Stimulated activated CD4-positive, alpha-beta T cell treated with anti-CD3 and anti-CD28 coated beads, Interleukin-2, amount 100 ng/mL, for 4 hours (primary cell): ENCODE results near the gene ZNF775.
A peak's percentile ranks its signal among the peaks of the same experiment; 100 is the strongest.

Experiments used
- DNase-seq: peaks from one replicate; pipeline ENCODE4 v3.0.0-alpha.2; 2020; ENCODE audit warnings: low read depth

ZNF775 gene

DNA sequence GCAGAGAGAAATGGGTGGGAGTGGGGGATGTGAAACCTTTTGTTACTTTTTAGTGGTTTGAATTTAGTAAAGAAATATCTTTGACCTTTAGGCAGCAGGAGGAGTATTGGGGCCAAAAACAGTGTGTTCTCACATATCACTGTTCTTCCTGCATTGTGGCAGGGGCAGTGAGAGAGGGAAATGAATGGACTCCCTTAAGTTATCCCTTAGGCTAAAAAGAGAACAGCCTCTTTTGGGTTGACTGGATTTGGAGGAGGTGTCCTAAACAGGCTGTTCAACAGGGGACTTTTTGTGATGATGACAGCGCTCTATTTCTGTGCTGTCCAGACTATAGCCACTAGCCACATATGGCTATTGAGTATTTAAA, 22.3 kb downstream of the ZNF775 start:
- no peak for DNase-seq

- no peak for DNase-seq
Observed at GRCh38 chr7:150401861-150402631, 22.9 kb downstream of the ZNF775 start.

GRCh38 chr7:150402671-150403321, 23.7 kb downstream of the ZNF775 start:
- no peak for DNase-seq

DNA sequence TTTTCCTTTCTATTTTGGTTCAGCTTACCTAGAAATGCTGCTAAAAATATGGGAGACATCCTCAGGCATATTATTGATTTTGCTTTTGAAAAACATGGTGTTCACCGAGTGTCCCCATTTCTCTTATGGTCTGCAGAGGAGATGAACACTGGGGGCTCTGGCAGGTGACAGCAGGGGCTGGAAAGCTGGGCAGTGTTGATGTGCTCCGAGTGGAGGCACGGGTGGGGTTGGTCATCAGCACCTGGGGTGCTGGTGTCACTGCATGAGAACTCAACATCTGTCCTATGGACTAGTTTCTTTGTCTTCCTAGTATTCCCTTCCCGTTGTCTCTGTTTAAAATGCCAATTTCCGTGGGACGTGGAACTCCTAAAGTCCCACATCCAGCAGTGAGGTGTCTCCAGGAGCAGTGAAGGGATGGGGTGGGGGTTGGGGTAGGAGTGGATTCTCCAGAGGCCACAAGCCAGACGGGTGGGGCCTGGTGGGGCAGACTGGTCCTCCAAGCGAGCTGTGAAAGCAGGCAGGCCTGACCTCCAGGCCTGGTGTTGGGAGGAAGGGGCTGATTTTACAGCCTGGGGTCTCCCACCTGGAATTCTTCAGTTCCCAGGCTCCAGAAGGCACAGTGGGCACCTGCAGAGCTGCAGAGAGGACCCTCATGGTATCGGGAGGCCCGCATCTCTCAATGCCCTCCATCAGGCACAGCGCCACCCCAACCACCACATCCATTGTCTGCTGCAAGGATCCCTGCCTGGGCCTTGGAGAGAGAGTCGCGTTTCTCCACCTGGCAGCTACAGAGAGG, 24.4 kb downstream of the ZNF775 start:
- no peak for DNase-seq

DNA sequence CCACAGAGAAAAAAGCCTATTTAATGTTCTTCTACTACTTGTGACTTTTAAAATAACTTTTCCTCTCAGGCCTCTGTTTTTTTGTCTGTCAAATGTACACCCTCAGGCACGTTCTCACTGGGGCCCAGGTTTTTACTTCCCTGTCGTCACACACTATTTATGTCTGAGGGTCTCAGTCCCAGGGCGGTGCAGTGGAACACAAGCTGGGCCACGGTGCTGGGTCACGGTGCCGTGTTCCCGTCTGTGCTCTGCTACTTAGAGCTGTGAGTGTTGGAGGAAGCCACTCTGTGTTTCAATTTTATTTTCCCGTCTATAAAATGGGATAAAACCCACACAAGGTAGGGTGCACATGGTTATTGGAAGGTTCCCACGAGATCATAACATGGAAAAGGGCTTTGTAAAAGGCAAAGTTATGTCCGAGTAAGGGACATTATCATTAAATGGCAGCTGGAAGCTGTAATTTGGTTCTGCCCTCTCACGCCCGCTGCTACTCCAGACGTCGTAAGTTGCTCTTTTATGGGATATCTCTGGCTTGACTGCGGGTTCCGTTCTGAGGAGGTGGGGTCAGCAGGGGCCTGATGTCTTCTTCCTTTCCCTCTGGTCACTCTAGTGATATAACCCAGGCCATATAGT, 25.2 kb downstream of the ZNF775 start:
- DNase-seq: no peak

DNA sequence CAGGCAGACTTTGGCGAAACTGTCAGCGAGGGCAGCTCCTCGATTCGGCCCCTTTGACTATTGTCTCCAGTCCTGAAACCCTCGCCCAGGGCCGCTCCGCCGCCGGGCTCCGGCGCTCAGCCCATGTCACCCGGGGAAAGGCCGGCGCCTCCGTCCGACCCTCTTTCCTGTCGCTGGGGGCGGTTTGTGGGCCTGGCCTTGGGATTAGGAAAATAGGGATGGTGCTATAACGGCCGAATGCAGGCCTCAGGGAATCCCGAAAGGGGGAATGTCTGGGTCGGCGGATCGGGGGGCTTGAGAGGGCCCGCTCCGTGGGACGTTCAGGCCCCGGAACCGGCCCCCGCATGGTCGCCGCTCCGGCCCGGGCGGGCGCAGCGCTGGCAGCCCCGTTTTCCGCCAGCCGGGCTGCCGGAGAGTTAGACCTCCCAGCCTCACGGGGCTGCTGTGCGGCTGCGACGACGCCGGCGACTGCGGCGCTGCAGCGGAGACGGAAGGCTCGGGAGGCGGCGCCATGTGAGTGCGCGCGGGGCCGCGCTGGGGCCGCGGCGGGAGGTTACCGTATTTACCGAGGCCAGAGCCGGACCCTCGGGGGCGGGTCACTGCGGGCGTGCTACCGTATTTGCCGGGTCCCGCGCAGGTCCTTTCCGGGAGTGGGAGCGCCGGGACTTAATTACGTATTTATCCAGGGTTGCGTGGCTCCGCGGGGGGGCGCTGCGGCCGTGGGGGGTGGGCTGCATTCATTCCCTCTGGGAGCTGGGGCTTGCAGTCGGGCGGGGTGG, 25.9 kb downstream of the ZNF775 start:
- peak; percentile 53 for DNase-seq

- no peak for DNase-seq
Observed at GRCh38 chr7:150405584-150406311, 26.6 kb downstream of the ZNF775 start.

- no peak for DNase-seq
Observed at GRCh38 chr7:150406312-150406566, 27.1 kb downstream of the ZNF775 start.

- DNase-seq: peak; percentile 21
Observed at GRCh38 chr7:150406567-150407421, 27.7 kb downstream of the ZNF775 start.

- no peak for DNase-seq
Observed at GRCh38 chr7:150407588-150408392, 28.7 kb downstream of the ZNF775 start.

- no peak for DNase-seq
Observed at GRCh38 chr7:150408393-150409299, 29.5 kb downstream of the ZNF775 start.

DNA sequence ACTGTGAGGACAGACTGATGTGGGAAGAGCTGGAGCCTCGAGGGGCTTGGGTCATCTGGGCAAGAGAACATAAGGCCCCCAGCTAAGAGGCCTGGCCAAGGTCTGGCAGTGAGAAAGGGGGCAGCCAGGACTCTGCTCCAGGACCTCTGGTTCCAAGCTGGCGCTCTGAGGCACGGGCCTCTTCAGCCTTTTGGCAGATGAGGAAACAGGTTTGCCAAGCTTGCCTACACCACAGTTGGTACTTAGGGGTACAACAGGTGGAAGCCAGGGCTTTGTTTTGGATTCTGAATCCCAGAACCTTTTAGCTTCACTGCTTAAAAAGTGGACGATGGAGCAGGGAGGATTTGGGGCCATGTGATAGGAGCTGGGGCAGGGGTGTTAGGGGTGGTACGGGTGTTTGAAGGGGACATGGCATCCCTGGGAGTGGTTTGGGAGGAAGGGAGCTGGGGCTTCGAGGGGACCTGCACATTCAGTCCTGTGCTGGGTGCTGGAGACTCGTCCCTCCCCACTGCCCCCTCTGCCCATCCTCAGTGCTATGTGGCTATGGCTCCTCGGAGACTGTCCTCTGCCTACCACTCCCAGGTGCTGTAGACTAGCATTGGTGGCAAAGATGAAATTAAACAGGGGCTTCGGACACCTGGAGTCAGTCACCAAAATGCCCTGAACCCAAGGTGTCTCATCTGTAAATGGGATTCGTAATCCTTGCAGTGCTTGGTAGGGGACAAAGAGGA, 30.3 kb downstream of the ZNF775 start:
- DNase-seq: no peak

DNA sequence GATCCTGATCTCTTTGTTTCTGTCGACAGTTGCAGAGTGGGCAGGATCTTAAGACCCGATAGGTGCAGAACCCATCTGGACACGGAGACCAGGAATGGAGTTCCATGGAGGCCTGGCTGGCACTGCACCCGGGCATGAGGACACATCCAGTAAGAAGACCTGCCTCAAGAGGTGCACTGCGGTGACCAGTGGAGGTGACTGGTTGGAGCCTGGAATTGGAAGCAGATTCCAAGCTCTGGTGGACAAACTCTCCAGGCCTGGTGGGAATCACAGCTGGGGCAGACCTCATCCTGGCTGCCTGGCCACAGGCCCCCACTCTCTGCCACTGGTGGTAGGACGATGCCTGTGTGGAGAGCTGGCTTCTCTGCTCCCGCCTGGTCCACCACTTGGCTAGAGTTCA, 31.0 kb downstream of the ZNF775 start:
- no peak for DNase-seq

- no peak for DNase-seq
Observed at GRCh38 chr7:150410680-150411346, 31.7 kb downstream of the ZNF775 start.

DNA sequence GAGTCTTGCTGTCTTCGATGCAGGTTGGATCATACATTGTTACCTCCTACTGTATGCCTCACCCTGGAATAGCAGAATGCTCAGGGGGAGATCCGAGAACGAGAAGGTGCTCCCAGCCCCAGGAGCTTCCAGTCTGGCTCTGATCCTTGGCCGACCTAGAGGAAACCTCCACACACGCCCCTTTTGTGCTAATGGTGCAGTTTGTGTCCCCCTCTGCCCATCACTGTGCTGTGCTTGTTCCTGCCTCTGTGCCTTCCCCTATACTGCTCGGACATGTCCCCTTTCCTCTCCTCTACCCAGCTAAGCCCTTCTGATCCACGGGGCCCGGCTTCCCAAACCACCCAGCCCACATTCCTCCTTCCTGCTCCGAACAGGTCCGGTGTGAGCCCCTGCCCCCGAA, 32.5 kb downstream of the ZNF775 start:
- DNase-seq: no peak

DNA sequence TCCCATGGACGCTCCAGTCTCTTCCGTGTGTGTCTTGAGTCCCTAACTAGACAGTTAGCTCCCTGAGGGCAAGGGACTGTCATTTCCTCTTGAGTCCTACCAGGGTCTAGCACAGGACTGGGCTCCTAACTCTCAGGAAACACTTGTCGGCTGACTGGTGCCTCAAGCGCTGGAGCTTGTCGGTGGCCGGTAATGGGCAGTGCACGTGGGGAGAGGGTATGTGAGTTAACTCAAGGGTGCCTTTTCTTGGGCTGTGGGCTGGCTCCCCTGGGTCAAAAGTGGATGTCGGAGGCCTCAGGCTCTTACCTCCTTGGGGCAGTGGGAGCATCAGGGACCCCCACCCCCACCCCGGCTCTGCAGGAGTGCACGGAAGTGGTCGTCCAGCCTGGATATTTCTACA, 32.9 kb downstream of the ZNF775 start:
- no peak for DNase-seq
